Prostate gland (tissue), 2 donors: ENCODE results near the gene LPP. TPM values are rescaled to one million over a fixed set of nuclear protein-coding genes. Genes with fewer than 3 reads are reported as not detected.

ENCODE experiments used
- DNase-seq: peaks from one replicate; pipeline ENCODE4 v3.0.0-alpha.2; 2019; ENCODE audit warnings: low spot score
- H3K27ac ChIP-seq, 2 donors: fragments of 200-600 bp; sonication (generic); 2 replicates each; pipeline ENCODE4 v1.5.1; 2017 to 2019
- H3K27me3 ChIP-seq: fragments of 200-600 bp; sonication (generic); replicated peaks from 2 replicates; pipeline ENCODE4 v1.5.1; 2019; ENCODE audit not compliant: insufficient read depth
- H3K36me3 ChIP-seq, 2 donors: fragments of 200-600 bp; sonication (generic); 1 replicate in 1 of 2; 2 replicates in 1 of 2; pipeline versions ENCODE4 v1.5.1 to v1.8.1; 2017 to 2019
- H3K4me1 ChIP-seq: fragments of 200-600 bp; sonication (generic); replicated peaks from 2 replicates; pipeline ENCODE4 v1.5.1; 2019
- H3K4me3 ChIP-seq, 2 donors: fragments of 200-600 bp; sonication (generic); 2 replicates each; pipeline ENCODE4 v1.5.1; 2017 to 2019
- H3K9me3 ChIP-seq: fragments of 200-600 bp; sonication (generic); 2 replicates; pipeline ENCODE4 v1.5.1; 2017
- POLR2A ChIP-seq: fragments of 450-650 bp; IDR thresholded peaks from one replicate; pipeline ENCODE4 v1.6.1; 2016; ENCODE audit warnings: antibody characterized with exemption, mild to moderate bottlenecking
- POLR2AphosphoS5 ChIP-seq: sonication (generic); formaldehyde crosslinking; IDR thresholded peaks from one replicate; pipeline ENCODE4 v1.6.1; 2017; ENCODE audit warnings: antibody characterized with exemption
- WGBS: methylation state at CpG from one replicate; pipeline ENCODE4 v1.1.5; 2018; 5-methylcytosine and 5-hydroxymethylcytosine counted together
- intact Hi-C: fragments of 100-400 bp; cut with DNase I; formaldehyde crosslinking; loops from one replicate; pipeline ENCODE4 v1.14.2; 2022
- total RNA-seq, 2 donors: library from RNA; depleted of rRNA; stranded (reverse); fragments of >200 nt; gene quantifications; one replicate each; pipeline ENCODE4 v1.1.0, GENCODE V29; 2016
- TF ChIP-seq, protein P1 (sequence below), 4 experiments: fragments of 200-600 bp in 2 of 4; fragments of 450-650 bp in 2 of 4; sonication (generic) in 2 of 4; IDR thresholded peaks; 1 replicate in 3 of 4; 2 replicates in 1 of 4; pipeline ENCODE4 v1.5.1; 2016 to 2019; ENCODE audit warnings: antibody characterized with exemption in 4 of 4, mild to moderate bottlenecking in 2 of 4, moderate library complexity in 2 of 4

The LPP gene
- total RNA-seq, 2 donors from 2014 or later: 219 to 248 TPM

GRCh38 chr3:188522115-188522514 lies 368.2 kb downstream of the LPP start:
- Histone ChIP-seq H3K4me1 (no peaks in the 10 kb centered on the region), H3K27ac (no peak overlapping the region), H3K36me3 (no peaks in the 10 kb centered on the region), H3K9me3 (no peaks in the 10 kb centered on the region), H3K4me3 (no peak overlapping the region), H3K27me3 (no peaks in the 10 kb centered on the region)
- no peak for DNase-seq
- 79% methylated on average over 3 of the region's 3 CpGs for WGBS
- intact Hi-C loops: no loop called here
- no peak for TF ChIP-seq POLR2AphosphoS5
- TF ChIP-seq, protein P1, sequence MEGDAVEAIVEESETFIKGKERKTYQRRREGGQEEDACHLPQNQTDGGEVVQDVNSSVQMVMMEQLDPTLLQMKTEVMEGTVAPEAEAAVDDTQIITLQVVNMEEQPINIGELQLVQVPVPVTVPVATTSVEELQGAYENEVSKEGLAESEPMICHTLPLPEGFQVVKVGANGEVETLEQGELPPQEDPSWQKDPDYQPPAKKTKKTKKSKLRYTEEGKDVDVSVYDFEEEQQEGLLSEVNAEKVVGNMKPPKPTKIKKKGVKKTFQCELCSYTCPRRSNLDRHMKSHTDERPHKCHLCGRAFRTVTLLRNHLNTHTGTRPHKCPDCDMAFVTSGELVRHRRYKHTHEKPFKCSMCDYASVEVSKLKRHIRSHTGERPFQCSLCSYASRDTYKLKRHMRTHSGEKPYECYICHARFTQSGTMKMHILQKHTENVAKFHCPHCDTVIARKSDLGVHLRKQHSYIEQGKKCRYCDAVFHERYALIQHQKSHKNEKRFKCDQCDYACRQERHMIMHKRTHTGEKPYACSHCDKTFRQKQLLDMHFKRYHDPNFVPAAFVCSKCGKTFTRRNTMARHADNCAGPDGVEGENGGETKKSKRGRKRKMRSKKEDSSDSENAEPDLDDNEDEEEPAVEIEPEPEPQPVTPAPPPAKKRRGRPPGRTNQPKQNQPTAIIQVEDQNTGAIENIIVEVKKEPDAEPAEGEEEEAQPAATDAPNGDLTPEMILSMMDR (IDR thresholded peaks at IDR 0.05): no peak
- no peak for TF ChIP-seq POLR2A

DNA sequence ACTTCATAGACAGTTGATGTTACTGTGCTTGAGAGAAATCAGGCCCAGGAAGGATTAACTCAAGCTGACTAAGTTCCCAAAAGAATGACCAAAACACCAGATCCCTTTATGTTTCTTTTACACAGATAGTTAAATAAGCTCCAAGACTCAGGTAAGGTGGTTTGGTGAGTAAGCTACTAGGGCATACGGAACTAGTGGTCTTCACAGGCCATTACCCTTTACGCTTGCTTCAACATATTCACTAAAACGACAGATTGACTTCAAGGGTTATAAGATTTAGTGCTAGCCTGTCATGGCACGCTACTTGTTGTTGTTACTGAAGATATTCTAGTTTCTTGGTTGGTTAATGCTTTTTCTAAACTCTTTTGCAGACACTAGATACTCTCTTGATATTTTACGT lies 369.3 kb downstream of the LPP start:
- no peaks in the 10 kb centered on the region for H3K9me3 ChIP-seq
- no peaks in the 10 kb centered on the region for H3K27me3 ChIP-seq
- no peak overlapping the region for H3K27ac ChIP-seq
- WGBS: 84% methylated on average over 5 of the region's 5 CpGs
- H3K4me3 ChIP-seq: no peak overlapping the region
- H3K36me3 ChIP-seq: no peaks in the 10 kb centered on the region
- intact Hi-C loops: no loop called here
- TF ChIP-seq POLR2A (no peak), POLR2AphosphoS5 (no peak)
- TF ChIP-seq, protein P1 (IDR thresholded peaks at IDR 0.05): no peak
- DNase-seq: no peak
- H3K4me1 ChIP-seq: peaks cover 1% of the 10 kb centered on the region

DNA sequence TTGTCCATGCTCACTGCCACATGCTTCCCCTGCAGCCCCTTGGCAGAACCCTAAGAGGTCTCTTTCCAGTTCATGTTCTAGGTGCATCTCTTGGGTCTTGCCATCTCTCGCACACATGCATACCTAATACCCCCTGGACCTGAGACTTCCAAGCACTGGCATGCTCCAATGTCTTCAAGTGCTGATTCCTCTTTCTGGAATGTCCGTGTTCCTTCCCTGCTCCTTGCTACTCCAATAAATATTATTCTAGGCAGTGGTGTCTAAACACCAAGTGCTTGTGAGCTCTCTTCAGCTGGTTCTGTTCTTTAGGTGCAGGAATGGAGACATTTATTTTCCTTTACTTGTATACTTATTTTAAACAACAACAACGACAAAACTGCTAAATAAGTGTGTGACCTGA lies 370.1 kb downstream of the LPP start:
- no peak for DNase-seq
- Histone ChIP-seq H3K4me3 (no peak overlapping the region), H3K27me3 (no peaks in the 10 kb centered on the region), H3K9me3 (no peaks in the 10 kb centered on the region), H3K4me1 (peaks cover 3% of the 10 kb centered on the region), H3K27ac (no peak overlapping the region), H3K36me3 (no peaks in the 10 kb centered on the region)
- intact Hi-C loops: no loop called here
- TF ChIP-seq POLR2A: no peak
- TF ChIP-seq POLR2AphosphoS5: peak; percentile 15
- 57% methylated on average over 3 of the region's 3 CpGs for WGBS

DNA sequence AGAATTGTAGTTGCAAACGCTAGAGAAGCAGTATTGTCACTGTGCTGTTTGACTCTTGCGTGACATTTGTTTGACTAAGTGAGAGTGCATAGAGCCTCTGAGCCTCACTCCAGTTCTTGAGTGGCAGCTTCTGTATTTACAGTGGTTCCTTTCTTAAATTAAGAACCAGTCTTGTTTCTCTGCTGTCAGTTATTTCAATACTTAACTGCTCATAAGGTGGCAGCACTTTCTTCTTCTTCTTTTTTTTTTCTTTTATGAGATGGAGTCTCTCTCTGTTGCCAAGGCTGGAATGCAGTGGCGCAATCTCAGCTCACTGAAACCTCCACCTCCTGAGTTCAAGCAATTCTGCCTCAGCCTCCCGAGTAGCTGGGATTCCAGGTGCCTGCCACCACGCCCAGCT lies 372.1 kb downstream of the LPP start:
- intact Hi-C loops: no loop called here

DNA sequence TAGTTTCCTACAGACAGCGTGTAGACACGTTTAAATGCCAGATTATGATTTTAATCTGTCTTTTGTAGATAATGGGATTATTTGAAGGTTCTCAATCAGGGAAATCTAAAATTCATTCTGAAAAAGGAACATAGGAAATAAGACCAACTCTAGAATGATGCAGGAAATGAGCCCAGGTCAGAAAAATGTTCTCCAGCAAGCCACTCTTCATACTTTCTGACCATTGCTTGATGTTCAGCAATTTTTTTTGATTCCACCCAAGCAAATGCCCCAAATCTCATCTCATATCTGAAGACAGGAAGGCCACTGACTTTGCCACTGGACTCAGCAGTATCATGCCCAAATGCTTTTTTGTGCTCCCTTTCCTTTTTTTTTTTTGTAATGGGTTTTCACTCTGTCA lies 373.4 kb downstream of the LPP start:
- Histone ChIP-seq H3K9me3 (no peaks in the 10 kb centered on the region), H3K36me3 (no peaks in the 10 kb centered on the region), H3K4me1 (peaks cover 3% of the 10 kb centered on the region), H3K27me3 (no peaks in the 10 kb centered on the region), H3K4me3 (no peak overlapping the region), H3K27ac (no peak overlapping the region)
- TF ChIP-seq POLR2A (no peak), POLR2AphosphoS5 (no peak)
- TF ChIP-seq, protein P1 (IDR thresholded peaks at IDR 0.05): no peak
- intact Hi-C loops: no loop called here
- WGBS: 93% methylated on average over 2 of the region's 2 CpGs
- no peak for DNase-seq

More for the DNA sequence above, 372.1 kb downstream of the LPP start:
- no peaks in the 10 kb centered on the region for H3K36me3 ChIP-seq
- no peaks in the 10 kb centered on the region for H3K9me3 ChIP-seq
- peaks cover 3% of the 10 kb centered on the region for H3K4me1 ChIP-seq
- H3K27me3 ChIP-seq: no peaks in the 10 kb centered on the region
- no peak for DNase-seq
- 60% methylated on average over 5 of the region's 5 CpGs for WGBS
- no peak overlapping the region for H3K27ac ChIP-seq
- no peak overlapping the region for H3K4me3 ChIP-seq
- TF ChIP-seq POLR2A (no peak), POLR2AphosphoS5 (peak; percentile 7)
- TF ChIP-seq, protein P1 (IDR thresholded peaks at IDR 0.05): peak in 1 of 4 experiments; percentile 21
